ENCODE results near the gene RAB3IP.
"Not testable (repeated sequence)": the region's sequence is repeated elsewhere in the genome, so short reads cannot be mapped to it uniquely, and the experiment has no call there.

RAB3IP gene

GRCh38 chr12:69756088-69756755 lies 17.6 kb downstream of the RAB3IP start:
- DNase-seq, result no peak

GRCh38 chr12:69758105-69758504 lies 19.4 kb downstream of the RAB3IP start:
- no peak for DNase-seq

GRCh38 chr12:69759581-69759980 lies 20.9 kb downstream of the RAB3IP start:
- DNase-seq, result not testable (repeated sequence)

- DNase-seq, result no peak
Measured at GRCh38 chr12:69765515-69765914, 26.9 kb downstream of the RAB3IP start.

- DNase-seq, result no peak
Measured at GRCh38 chr12:69766260-69766659, 27.6 kb downstream of the RAB3IP start.

GRCh38 chr12:69779928-69780327 lies 41.3 kb downstream of the RAB3IP start:
- no peak for DNase-seq

- DNase-seq, result no peak
Measured at GRCh38 chr12:69783365-69783764, 44.7 kb downstream of the RAB3IP start.

- no peak for DNase-seq
Measured at GRCh38 chr12:69789351-69789750, 50.7 kb downstream of the RAB3IP start.

- DNase-seq, result no peak
Measured at GRCh38 chr12:69792533-69792932, 53.9 kb downstream of the RAB3IP start.

GRCh38 chr12:69807101-69807897 lies 68.6 kb downstream of the RAB3IP start:
- DNase-seq, result not testable (repeated sequence)

GRCh38 chr12:69810870-69811498 lies 72.3 kb downstream of the RAB3IP start:
- no peak for DNase-seq

- no peak for DNase-seq
Measured at GRCh38 chr12:69816082-69816481, 77.4 kb downstream of the RAB3IP start.

- no peak for DNase-seq
Measured at GRCh38 chr12:69821032-69821455, 82.4 kb downstream of the RAB3IP start.

- no peak for DNase-seq
Measured at GRCh38 chr12:69821456-69822159, 82.9 kb downstream of the RAB3IP start.

- no peak for DNase-seq
Measured at GRCh38 chr12:69822201-69822860, 83.7 kb downstream of the RAB3IP start.

- no peak for DNase-seq
Measured at GRCh38 chr12:69824028-69824427, 85.4 kb downstream of the RAB3IP start.

GRCh38 chr12:69824966-69825560 lies 86.4 kb downstream of the RAB3IP start, which contains the start of gene MYRFL:
Gene MYRFL, plus strand, starts transcription at chr12:69825227. Its CDS starts 291 bp downstream, at chr12:69825518.
- no peak for DNase-seq

GRCh38 chr12:69828897-69829296 lies 90.2 kb downstream of the RAB3IP start:
- DNase-seq, result no peak

GRCh38 chr12:69833696-69834095 lies 95.0 kb downstream of the RAB3IP start:
- no peak for DNase-seq

GRCh38 chr12:69834147-69834546 lies 95.5 kb downstream of the RAB3IP start:
- DNase-seq, result no peak

GRCh38 chr12:69834576-69834975 lies 95.9 kb downstream of the RAB3IP start:
- DNase-seq, result no peak

- no peak for DNase-seq
Measured at GRCh38 chr12:69835081-69835480, 96.4 kb downstream of the RAB3IP start.

Measured in activated T-cell treated with anti-CD3 and anti-CD28 coated beads, Interleukin-2, amount 50 U/mL, for 48 hours (primary cell).